Measurements from ENCODE around the gene NFATC1.

Gene NFATC1

DNA sequence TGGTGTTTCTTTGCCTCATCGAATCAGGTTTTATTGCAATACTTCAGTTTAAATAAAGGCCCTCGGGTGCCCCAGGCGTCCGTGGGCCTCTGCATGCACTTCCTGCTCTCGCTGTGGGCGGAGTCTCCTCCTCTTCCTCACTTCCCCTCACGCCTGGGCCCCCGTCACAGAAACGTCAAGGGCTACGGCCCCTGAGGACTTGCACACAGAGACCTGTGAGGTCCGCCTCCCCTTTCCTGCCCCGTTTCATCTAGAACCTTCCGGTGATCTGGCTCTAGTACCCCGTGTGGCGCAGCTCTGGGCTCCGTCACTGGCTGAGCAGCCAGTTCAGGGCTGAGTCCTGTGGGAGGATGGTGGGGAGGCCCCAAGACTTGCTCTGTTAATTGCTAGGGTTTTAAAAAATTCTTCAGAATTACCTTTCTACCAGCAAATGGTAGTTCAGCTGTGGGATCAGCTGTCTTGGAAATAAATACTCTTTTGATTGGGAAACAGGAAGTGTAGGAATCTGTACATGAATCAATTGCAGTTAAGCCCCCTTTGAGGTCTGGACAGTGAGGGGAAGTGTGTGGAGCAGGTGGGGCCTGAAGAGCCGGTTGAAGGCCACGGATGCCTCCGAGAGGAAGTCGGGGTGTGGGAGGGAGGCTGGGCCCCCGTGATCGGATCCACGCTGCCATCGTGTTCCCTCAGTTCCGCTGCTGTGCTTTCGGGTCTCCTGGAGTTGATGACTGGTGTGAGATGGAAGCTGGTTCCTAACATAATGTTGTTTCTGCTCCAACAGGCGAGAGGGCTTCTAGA lies 10.2 kb downstream of the NFATC1 start:
- DNase-seq = no peak

DNA sequence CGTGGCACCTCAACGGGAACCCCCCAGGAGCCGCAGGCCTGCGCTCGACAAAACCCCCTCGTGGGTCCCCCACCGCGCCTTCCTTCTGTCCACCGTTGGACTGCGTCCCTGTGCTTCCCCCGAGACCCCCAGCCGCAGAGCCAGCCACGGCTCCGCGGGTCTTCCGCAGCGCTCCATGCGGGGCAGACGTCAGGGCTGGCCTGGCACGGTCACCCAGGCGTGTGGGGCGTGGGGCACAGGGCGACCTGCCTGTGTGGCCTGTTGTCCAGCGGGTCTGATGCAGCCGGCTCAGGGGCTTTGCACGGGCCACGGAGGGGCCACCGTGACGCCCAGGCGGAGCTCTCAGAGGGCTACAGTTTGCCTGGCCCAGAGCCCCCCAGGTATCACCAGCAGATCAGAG lies 11.0 kb downstream of the NFATC1 start:
- DNase-seq = no peak

DNA sequence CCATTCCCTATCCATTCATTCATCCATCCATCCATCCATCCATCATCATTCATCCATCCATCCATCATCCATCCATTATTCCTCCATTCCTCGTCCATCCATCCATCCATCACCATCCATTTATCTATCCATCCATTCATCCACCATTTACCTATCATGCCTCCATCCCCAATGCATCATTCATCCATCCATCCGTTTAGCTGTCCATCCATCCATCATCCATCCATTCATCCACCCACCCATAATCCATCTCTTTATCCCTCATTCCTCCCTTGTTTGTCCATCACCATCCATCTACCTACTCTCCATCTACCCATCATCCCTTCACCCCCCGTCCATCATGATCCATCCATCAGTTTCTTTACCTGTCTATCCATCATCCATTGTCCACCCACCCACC lies 13.6 kb downstream of the NFATC1 start:
- DNase-seq = no peak

DNA sequence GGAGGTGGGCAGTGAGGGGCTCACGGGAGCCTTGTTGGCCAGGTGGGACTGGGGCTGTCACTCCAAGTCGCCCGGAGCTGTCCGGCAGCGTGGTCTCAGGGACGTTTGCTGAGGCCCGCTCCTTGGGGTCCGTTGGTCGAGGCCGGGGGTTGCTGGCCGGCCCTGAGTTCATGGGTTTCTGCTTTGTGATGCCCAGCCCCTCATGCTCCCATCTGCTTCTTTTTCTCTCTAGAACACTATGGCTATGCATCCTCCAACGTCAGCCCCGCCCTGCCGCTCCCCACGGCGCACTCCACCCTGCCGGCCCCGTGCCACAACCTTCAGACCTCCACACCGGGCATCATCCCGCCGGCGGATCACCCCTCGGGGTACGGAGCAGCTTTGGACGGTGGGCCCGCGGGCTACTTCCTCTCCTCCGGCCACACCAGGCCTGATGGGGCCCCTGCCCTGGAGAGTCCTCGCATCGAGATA lies 14.5 kb downstream of the NFATC1 start:
- no peak for DNase-seq

DNA sequence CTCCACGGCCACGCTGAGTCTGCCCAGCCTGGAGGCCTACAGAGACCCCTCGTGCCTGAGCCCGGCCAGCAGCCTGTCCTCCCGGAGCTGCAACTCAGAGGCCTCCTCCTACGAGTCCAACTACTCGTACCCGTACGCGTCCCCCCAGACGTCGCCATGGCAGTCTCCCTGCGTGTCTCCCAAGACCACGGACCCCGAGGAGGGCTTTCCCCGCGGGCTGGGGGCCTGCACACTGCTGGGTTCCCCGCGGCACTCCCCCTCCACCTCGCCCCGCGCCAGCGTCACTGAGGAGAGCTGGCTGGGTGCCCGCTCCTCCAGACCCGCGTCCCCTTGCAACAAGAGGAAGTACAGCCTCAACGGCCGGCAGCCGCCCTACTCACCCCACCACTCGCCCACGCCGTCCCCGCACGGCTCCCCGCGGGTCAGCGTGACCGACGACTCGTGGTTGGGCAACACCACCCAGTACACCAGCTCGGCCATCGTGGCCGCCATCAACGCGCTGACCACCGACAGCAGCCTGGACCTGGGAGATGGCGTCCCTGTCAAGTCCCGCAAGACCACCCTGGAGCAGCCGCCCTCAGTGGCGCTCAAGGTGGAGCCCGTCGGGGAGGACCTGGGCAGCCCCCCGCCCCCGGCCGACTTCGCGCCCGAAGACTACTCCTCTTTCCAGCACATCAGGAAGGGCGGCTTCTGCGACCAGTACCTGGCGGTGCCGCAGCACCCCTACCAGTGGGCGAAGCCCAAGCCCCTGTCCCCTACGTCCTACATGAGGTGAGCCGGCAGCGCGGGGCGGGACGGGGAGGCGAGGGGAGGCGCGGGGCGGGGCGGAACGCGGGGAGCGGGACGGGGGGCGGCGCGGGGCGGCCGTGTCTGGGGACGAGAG lies 15.2 kb downstream of the NFATC1 start:
- DNase-seq = no peak

DNA sequence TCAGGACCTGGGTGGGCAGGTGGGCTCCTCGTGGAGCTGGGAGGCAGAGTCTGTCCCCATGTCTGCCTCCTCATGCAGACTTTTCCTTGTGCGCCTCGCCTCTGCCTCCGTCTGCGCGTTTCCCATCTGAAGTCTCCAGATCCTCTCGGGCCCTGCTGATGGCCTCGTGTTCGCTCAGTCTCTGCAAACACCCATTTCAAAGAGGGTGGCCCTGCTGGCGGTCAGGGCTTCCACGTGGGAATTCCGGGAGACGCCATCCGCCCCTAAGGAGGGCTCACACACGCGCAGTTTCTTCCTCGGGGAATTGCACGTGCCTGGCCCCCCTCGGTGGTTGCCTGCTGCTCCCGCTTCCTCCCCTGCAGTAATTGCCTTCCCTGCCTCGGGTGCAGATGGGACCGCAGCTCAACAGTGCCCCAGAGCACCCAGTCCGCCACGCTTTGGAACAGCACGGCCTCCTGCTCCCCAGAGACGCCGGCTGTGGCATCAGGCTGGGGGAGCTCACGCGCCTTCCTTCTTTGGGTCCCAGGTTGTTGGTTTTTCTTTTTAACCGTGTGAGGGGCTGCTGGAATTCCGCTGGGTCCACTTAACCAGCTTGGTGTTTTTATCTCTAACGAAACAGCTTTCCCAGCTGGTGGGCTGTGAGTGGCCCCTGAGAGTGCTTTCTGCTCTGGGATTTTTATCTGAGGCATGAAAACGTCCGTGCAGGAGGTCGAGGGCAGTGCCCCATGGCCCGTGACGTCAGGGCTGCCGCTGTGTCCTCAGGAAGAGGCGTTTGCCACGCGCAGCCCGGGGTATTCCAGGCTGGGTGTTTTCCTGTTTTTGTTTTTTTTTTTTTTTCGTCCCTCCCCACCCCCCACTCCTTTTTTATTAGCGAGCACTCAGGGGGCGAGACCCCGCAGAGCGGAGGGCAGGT lies 16.1 kb downstream of the NFATC1 start:
- DNase-seq = no peak

DNA sequence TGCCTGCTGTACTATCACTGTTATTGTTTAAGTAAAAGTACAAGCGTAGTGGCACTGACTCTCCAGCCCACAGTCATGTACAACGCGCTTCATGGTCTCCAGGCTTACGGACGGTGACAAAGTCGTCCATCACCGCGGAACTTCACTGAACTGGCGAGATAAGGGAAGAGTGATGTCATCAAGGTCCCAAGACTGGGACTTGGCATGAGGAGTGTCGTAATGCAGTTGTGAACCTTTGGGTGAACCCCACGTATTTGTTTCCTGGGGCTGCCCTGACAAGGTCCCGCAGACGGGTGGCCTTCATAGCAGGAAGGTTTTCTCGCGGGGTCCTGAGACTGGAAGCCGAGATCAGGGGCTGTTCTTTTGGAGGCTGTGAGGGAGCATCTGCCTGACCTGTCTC lies 17.3 kb downstream of the NFATC1 start:
- DNase-seq = no peak

DNA sequence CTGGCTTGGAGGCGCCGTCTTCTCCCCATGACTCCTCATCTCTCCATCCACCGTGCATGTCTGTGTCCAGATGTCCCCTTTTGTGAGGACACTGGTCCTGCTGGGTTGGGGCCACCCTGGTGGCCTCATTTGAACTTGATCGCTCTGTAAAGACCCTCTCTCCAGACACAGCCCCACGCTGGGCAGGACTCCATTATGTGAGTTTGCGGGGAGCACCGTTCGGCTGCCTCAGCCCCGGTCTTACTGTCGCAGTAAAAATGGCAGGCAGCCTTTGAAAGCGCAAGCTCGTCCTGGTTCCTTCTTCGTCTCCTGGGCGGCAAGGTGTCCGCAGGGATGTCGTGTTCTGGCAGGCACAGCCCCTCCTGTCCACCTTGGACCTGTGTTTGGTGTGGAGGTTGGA lies 17.7 kb downstream of the NFATC1 start:
- no peak for DNase-seq

DNA sequence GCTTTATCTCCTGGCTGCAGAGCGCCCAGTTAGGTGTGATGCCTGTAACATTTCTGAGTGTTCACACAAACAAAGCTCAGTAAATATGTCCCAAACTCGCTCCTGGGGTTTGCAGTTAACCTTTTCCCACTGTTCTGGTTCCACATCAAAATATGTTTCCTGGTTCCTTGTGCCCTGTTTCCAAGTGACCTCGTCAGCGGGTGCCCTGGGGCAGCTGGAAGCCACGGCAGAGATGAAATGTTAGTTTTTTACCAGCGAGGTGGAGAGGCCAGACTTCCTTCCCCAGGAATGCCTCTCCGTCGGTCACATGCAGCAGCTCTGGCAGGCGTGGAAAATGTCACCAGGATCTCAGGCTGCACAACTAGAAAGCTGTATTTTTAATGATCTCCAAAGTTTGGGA lies 18.2 kb downstream of the NFATC1 start:
- DNase-seq = no peak

DNA sequence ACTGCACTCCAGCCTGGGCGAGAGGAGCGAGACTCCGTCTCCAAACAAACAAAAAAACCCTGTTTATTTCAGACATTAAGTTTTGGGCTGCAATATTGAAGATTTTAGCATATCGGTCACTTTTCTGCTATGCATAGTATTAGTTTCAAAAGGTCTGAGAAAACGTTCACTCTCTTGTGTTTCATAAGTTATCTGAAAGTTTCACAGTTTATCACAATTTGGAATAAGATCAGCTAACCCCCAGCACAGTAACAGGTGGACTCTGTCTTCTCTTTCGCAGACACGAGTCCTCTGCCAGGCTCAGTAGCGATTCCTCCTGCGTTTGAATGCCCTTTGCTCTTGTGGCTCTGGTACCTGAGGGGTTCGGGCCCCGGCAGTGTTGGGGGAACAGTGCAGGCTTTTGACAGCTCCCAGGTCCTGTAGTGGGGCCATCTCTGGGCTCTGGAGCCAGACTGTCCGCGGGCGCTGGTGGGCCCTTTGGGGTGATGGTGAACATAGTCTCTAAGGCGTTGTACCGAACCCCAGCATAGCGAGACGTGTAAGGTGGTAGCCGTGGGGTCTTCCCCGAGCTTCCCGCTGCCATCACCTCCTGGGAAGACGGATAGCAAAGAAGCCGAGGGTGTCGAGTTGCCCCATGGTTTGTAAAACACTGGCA lies 20.4 kb downstream of the NFATC1 start:
- DNase-seq = no peak

DNA sequence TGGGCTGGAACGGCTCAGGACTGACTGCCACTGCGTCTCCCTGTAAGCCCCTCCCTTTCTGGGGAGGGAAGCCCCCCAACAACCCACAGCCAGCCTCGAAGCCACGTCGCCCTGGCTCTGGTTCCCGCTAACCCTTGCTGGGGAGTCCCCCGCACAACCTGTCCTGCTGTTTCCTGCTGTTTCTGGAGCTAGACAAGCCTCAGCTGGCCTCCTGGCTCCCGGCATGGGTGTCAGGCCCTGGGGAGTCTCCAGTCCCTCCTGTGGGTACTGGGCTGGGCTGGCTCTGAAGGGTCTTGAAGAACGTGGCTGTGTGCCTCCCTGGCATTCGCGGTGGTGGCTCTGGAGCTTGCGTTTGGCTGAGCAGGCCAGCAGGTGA lies 20.9 kb downstream of the NFATC1 start:
- no peak for DNase-seq

DNA sequence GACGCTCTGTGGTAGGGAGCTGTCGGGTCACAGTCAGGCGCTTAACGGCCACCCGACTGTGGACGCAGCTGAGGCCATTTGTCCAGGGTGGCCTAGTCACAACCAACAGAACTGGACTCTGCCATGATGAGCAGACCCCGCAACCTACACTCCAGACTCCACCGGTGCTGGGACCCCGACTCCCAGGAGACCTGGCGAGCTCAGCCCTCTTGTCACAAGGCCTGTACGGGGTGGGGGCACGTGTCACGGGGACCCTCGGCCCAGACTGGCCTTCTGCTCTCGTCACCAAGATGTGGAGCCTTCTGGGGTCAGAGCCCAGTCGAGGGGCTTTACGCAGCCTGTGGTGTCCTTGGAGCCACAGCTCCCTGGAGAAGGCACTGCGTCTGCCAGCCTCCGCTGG lies 22.5 kb downstream of the NFATC1 start:
- DNase-seq = no peak

DNA sequence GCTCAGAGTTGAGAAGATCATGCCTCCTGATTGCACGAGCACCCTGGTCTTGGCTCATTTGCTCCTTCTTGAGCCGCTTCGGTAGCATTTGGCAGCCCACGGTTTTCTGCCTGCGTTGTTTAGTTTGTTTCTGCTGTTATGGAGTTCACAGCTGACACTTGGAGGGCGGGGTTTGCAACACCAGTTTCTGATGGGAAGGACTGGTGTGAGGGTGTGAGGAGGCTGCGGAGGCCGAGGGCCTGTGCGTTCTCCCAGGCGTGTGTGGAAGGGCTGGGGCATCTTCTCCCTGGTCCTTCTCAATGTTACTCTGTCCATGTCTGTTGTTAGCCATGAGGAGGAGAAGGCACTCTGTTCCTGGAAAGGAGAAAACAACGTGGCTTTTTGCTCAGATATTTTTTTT lies 22.9 kb downstream of the NFATC1 start:
- DNase-seq = no peak

DNA sequence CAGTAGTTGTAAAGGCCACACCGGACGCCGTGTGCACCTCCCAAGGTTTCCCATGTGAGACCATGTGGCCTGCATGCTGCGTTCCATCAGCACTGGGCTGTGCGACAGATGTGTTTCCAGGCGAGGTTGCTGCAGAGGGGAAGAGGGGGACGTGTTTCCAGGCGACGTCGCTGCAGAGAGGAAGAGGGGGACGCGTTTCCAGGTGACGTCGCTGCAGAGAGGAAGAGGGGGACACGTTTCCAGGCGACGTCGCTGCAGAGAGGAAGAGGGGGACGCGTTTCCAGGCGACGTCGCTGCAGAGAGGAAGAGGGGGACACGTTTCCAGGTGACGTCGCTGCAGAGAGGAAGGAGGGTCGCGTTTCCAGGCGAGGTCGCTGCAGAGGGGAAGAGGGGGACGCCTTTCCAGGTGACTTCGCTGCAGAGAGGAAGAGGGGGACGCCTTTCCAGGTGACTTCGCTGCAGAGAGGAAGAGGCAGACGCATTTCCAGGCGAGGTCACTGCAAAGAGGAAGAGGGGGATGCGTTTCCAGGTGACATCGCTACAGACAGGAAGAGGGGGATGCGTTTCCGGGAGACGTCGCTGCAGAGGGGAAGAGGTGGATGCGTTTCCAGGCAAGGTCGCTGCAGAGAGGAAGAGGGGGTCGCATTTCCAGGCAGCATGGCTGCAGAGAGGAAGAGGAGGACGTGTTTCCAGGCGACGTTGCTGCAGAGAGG lies 24.5 kb downstream of the NFATC1 start:
- DNase-seq = peak; percentile 23

DNA sequence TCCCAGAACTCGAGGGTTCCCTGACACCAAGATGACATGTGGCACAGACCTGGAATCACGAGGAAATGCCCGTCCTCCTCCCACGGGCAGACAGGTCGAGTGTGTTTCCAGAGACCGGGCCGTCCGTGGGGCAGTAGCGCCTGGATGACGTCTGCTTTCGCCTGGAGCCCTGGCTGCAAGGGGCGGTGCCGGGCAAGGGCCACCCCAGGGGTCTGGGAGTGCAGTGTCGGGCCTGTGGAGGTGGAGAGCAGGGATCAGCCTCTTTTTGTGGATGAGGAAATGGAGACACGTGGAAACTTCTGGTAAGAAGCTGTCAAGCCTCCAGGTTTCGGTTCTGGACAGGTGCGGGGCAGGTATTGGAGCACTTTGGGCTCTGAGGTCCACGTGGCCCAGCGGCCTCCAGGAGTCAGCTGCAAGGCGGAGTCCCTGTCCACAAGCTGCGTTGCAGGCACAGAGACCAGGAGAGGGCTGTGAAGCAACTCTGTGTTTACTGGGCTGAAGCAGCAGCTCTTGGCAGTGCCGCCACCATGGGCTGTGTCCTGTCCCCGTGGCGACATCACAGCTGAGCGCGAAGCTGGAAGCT lies 25.6 kb downstream of the NFATC1 start:
- DNase-seq = no peak

DNA sequence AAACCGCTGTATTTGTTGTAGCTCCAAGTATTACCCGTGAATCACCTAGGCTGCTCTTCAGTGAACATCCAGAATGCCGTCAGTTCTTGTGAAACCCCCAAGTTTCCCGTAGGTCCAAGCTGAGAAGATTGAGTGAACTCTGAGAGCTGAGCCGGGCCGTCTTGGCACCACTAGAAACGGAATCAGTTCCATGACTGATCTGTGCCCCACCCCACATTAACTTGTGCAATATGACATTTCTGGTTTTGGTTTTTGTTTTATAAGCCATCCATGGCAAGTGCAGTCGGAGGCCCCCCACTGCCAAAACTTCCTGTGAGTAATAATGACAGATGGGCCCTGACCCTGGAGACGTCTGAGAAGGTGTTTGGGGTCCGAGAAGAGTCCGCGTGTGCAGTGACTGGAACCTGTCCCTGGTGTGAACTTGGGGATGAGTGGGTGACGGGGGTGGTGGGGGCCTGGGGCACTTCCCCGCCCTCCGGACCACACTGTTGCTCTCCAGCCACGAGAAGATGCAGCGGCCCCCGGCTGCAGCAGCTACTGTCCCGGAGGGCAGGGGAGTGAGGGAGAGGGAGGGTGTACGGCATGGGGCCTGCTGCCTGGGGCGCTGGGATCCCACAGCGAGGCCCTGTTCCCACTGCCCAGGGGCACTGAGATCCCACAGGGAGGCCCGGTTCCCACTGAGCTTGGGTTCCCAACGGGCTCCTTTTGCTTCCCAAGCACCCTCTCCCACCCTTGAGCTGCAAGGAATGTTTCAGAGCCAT lies 26.5 kb downstream of the NFATC1 start:
- no peak for DNase-seq

DNA sequence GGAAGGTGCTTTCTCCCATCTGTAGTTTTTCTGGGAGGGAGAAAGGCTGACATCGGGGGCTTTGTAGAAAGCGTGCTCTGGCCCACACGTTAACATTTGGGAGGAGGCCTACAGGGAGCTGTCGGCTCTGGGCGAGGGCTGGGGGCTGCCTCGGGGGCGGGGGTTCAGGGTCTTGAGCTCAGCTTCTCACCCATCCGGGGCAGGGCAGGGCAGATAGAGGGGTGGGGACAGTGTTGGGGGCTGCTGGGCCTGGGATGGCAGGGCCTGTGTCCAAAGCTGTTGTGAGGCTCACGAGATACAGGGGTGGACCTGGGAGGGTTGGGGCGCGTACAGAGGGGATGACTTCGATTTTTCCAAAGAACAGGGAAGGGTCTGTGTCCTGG lies 27.0 kb downstream of the NFATC1 start:
- no peak for DNase-seq

DNA sequence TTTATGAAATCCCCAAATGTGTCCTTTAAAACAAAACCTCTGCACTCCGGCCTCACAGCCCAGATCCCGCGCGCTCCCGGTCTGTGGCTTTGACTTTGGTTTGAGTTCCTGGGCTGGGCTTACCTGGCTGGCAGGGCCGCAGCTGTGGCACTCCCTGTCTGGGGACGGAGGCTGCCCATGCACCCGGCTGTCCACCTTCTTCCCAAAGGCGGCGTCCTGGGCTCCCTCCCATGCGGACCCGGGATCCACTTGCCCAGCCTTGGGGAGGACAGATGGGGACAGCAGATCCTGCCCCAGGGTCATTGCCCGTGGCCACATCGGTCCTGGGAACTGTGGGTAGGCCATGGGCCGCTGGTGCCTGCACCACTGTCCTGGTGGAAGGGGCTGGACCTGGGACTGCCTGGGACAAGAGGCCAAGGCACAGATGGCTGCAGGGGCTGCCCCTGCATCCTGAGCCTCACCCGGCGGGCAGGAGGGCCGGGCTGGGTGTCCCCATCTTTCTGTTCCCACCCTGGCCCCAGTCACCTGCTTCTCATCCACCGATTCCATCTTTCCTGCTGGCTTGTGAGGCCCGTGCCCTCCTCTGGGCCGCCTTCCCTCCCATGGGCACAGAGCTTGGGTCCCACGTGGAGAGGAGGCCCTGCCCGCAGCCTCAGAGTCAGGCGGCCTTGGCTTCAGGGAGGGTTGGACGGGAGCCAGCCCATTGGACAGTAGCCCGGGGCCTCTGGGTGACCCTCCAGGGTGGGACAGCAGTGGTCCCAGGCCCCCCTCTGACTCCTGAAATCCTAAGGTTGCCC lies 27.7 kb downstream of the NFATC1 start:
- DNase-seq = no peak

DNA sequence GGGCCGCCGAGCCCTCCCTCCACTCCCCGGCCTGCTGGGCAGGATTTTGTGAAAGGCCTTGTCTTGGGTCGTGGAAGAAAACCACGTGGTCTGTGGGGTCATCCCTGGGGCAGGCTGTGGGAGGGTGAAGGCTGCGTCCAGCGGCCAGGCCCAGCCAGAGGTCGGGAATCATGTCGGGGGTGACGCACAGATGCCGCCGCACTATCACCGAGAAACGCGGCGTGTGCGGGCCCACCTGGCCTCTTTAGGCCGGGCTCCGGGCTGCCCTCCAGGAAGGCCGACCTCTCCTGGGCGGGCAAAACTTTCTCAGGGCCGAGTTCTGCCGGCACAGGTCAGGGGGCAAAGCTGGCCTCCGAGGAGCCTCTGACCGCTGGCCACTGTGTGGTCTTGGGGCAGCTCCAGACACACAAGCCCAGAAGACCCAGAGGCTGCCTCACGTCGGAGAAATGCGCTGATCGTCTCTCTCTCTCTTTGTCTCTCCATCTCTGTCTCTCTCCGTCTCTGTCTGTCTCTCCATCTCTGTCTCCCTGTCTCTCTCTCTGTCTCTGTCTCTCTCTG lies 28.4 kb downstream of the NFATC1 start:
- DNase-seq = no peak

Data from NCI-H82 (cell line).